HG03520 (cell line): ENCODE data around the gene HSD17B11.
"Not testable (repeated sequence)": the region's sequence is repeated elsewhere in the genome, so short reads cannot be mapped to it uniquely, and the experiment has no call there.

Experiments used
- ATAC-seq: cut with Tn5 transposase; IDR thresholded peaks from one replicate; pipeline ENCODE4 v1.9.1; 2021; ENCODE audit warnings: mild to moderate bottlenecking, moderate library complexity; ENCODE audit not compliant: unreplicated experiment

Gene HSD17B11

GRCh38 chr4:87406462-87406861 lies 15.5 kb upstream of the HSD17B11 start:
- ATAC-seq, result no peak

DNA sequence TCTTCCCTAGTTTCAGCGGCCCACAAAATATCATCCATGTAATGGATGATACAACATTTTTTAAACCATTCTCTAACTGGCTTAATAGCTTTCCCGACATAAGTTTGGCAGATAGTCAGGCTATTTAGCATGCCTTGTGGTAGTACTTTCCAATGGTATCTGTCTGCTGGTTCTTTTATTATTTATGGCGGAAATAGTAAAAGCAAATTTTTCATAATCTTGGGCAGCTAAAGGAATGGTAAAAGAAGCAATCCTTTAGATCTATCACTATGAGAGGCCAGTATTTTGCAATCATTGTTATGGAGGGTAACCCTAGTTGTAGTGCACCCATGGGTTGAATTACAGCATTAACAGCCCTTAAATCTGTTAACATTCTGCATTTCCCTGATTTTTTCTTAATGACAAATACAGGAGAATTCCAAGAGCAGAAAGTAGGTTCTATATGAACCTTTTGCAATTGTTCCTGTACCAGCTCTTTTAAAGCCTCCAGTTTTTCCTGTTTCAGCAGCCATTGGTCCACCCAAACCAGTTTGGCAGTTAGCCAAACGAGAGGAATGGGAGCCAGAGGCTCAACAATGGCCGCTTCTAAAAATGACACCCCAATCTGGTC lies 14.3 kb upstream of the HSD17B11 start:
- ATAC-seq, result no peak

- ATAC-seq, result not testable (repeated sequence)
Observed at GRCh38 chr4:87403732-87404131, 12.7 kb upstream of the HSD17B11 start.

- no peak for ATAC-seq
Observed at GRCh38 chr4:87399954-87400353, 9.0 kb upstream of the HSD17B11 start.

DNA sequence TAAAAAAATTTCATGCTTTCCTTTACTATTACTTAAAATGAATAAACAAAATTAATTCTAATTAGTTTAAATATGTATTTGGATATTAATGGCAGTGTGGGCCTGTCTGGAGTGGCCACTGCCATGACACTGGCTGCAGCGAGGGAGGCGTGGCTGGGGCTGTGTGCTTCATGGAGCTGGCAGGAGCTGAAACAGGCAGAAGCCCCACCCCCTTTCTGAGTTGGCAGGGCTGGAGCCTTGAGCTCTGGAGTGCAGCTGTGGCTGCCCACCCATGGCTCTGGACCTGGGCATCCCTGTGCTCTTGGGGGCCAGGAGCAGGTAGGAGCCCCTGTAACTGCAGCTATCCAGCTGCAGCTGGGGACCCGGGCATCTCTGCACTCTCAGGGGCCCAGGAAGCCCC lies 8.2 kb upstream of the HSD17B11 start:
- no peak for ATAC-seq

DNA sequence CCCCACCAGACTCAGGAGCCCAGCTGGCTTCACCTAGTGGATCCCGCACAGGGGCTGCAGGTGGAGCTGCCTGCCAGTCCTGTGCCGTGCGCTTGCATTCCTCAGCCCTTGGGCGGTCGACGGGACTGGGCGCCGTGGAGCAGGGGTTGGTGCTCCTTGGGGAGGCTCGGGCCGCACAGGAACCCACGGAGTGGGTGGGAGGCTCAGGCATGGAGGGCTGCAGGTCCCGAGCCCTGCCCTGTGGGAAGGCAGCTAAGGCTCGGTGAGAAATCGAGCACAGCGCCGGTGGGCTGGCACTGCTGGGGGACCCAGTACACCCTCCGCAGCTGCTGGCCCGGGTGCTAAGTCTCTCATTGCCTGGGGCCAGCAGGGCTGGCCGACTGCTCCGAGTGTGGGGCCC lies 4.9 kb upstream of the HSD17B11 start:
- not testable (repeated sequence) for ATAC-seq

DNA sequence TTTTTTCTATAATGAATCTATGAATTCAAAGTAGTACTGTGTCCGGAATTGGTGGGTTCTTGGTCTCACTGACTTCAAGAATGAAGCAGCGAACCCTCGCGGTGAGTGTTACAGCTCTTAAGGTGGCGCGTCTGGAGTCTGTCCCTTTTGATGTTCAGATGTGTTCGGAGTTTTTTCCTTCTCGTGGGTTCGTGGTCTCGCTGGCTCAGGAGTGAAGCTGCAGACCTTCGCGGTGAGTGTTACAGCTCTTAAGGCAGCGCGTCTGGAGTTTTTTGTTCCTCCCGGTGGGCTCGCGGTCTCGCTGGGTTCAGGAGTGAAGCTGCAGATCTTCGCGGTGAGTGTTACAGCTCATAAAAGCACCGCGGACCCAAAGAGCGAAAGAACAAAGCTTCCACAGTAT lies 4.1 kb upstream of the HSD17B11 start:
- ATAC-seq, result not testable (repeated sequence)

GRCh38 chr4:87392183-87392582 lies 1.2 kb upstream of the HSD17B11 start:
- ATAC-seq, result no peak

GRCh38 chr4:87391576-87392054 lies 627 bp upstream of the HSD17B11 start:
- peak; percentile 1 for ATAC-seq

DNA sequence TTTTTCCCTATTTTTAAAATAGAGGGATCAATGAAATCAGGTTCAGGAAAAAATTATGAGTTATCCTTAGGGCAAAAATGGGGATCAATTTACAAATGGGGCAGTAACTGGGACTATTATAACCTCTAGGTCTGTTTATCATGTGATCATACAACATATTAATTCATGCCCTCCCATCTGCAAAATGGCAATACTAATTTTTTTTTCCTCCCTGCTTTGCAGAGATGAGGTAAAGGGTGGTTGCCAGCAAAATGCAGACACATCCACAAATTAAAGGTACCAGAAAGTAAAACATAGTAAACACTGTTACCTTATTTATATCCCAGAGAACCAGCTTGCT lies 467 bp downstream of the HSD17B11 start:
- ATAC-seq, result no peak

GRCh38 chr4:87390055-87390454 lies 933 bp downstream of the HSD17B11 start:
- ATAC-seq, result not testable (repeated sequence)

DNA sequence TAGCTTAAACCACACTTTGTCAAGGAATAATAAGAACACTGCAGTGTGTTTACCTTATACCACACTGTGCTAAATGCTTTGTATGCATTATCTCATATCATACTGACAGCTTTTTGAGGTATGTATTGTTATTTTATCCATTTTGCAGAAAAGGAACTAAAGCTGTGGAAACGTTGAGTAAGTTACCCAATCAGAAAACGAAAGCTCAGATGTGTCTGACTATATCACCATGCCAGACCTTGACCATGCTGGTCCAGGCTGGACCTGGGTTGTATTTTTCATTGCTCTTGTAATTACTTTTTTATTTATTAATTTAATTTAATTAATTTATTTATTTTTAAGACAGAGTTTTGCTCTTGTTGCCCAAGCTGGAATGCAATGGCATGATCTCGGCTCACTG lies 2.1 kb downstream of the HSD17B11 start:
- no peak for ATAC-seq

DNA sequence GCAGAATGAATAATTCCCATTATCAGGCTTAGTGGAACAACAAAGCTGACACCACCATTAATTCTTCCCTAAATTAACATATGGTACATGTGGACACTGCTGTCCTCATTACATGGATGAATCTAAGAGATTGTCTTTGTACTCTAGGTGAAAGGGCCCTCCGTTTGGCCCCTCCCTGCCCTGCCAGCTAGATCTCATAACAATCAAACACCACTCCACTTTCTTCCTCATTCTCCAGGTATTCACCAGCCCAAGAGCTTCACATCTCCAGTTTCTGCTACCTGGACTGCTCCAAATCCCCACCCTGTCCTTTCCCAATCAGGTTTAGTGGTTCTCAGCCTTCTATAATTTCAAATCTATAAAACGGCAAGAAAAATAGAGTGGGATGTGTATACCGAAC lies 3.8 kb downstream of the HSD17B11 start:
- no peak for ATAC-seq

GRCh38 chr4:87384466-87385132 lies 6.4 kb downstream of the HSD17B11 start:
- not testable (repeated sequence) for ATAC-seq

- ATAC-seq, result no peak
Observed at GRCh38 chr4:87382931-87383330, 8.1 kb downstream of the HSD17B11 start.

- ATAC-seq, result no peak
Observed at GRCh38 chr4:87382116-87382515, 8.9 kb downstream of the HSD17B11 start.

- no peak for ATAC-seq
Observed at GRCh38 chr4:87377816-87378215, 13.2 kb downstream of the HSD17B11 start.

DNA sequence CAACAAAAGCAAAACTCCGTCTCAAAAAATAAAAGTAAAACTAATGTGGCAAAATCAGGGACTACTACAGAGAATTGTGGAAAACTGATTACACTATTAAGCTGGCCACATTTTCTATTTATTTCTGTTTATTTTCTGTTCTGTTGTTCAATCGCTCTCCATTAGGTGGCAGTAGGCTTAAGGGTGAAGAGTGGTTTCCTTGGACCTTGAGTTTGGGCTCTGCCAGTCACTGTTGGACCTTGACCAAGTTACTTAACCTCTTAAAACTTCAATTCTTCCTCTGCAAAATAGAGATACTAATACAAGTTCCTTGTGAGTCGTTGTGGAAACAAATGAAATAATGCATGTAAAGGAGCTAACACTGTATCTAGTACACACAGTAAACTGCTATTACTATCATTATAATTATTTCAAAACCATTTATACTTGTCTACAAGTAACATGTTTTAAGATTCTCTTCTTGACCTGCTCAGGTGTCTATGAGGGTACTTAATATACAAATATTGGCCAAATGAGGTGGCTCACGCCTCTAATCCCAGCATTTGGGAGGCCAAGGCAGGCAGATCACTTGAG lies 15.2 kb downstream of the HSD17B11 start:
- ATAC-seq, result no peak

DNA sequence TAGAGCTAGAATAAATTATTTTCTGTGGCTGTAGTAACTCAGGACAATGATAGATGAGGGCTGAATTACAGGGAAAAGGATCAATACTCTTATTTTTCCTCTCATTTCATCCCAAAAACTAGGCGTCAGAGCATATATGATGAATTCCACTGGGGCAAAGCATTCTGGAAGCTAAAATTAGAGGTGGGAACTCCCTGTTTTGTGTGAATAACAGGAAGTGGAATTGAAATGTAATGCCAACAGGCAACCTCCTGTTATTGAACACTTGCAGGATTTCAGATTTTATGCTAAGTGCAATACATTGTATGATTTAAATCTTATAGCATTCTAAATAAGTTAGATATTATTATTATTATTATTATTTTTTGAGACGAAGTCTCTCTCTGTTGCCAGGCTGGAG lies 20.9 kb downstream of the HSD17B11 start:
- ATAC-seq, result no peak

GRCh38 chr4:87366521-87367162 lies 24.3 kb downstream of the HSD17B11 start:
- no peak for ATAC-seq

DNA sequence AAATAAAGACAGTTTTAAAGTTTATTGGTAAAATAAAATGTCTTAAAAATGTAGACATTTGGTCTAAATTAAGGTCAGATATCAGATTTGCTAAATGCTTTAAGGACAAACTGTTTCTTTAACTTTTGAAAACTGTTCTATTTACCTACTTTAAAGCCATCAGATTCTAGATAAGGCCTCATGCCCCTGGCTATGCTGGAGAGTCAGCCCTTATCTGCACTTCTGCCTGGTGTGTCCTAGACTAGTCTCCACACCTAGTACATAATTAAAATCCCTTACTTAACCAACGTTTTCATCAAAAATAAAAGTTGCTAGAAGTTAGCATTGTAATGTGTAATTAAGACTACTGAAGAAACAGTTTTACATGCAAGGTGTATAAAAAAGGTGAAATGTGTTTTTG lies 25.6 kb downstream of the HSD17B11 start:
- no peak for ATAC-seq

GRCh38 chr4:87363552-87363951 lies 27.4 kb downstream of the HSD17B11 start:
- no peak for ATAC-seq
